Measurements from ENCODE around the gene ZNF286A. TPM values are rescaled to one million over a fixed set of nuclear protein-coding genes. Genes with fewer than 3 reads are reported as not detected.
"Not testable (repeated sequence)": the region's sequence is repeated elsewhere in the genome, so short reads cannot be mapped to it uniquely, and the experiment has no call there.

Gene ZNF286A
- total and polyA plus RNA-seq, 2 donors (not counting 1 experiment from before 2014, with no cell fraction given) = 31.3 to 45.9 TPM

DNA sequence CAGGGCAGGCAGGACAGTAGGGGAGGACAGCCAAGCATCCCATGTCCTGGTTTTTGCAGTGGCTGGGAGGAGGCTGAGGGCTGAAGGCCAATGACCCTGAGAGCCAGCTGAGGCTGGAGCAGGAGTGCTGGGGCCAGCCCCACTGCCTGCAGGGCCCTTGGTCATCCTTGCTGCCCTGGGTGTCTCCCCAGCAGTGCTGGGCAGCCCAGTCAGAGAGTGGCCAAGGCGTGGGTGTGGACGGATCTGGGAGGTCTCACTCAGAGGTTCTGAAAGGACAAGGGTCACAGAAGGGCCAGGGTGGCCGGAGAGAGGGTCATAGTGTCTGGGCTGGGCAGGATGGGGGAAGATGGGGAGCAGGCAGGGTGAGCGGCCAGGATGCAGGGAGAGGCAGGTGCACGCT is 37.0 kb downstream of the ZNF286A start:
- H3K4me2 ChIP-seq (ENCODE audit: extremely low read depth, insufficient read depth, low read length); H3K36me3 ChIP-seq (ENCODE audit: control insufficient read depth, insufficient read depth, low read length); H4K20me1 ChIP-seq (ENCODE audit: control insufficient read depth, extremely low read depth, insufficient read depth, low read length); H3K9ac ChIP-seq (ENCODE audit: insufficient read depth, low read length); H2AFZ ChIP-seq (ENCODE audit: low read length); H3K9me3 ChIP-seq (ENCODE audit: control insufficient read depth, insufficient read depth, low read depth, low read length); H3K79me2 ChIP-seq (ENCODE audit: control insufficient read depth, insufficient read depth, low read length); H3K27ac ChIP-seq (ENCODE audit: insufficient read depth, low read length); H3K4me3 ChIP-seq (replicated peaks in 1 of 4; ENCODE audit: control extremely low read depth in 1 of 4, insufficient read depth in 1 of 4, low read depth in 3 of 4, low read length in 4 of 4); H3K27me3 ChIP-seq (ENCODE audit: control insufficient read depth, insufficient read depth, low read length); DNase-seq (ENCODE audit: low read depth in 2 of 2); H3K4me1 ChIP-seq (ENCODE audit: control insufficient read depth, extremely low read depth, insufficient read depth, low read length): not testable (repeated sequence)

DNA sequence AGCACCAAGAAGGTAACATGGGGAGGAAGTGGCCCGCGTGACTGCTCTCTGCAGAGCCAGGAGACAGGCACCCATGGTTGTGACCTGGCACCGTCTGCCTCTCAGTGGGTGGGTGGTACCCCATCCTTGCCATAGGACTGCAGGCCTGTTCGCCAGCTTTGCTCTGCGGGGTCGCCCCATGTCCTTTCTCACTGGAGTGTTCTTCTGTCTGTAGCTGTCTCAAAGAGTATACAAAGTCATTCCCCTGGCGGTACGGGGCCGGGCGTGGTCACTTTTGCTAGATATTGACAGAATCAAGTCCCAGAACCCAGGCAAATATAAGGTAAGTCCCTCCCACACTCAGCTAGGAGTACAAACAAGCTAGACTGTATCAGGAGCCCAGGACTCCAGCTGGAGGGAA is 38.5 kb downstream of the ZNF286A start:
- Histone ChIP-seq H3K9me3 (ENCODE audit: control insufficient read depth, insufficient read depth, low read depth, low read length) (no peaks in the 10 kb centered on the region), H3K27me3 (ENCODE audit: control insufficient read depth, insufficient read depth, low read length) (no peaks in the 10 kb centered on the region), H2AFZ (ENCODE audit: low read length) (no peak overlapping the region), H3K9ac (ENCODE audit: insufficient read depth, low read length) (no peak overlapping the region), H3K4me2 (ENCODE audit: extremely low read depth, insufficient read depth, low read length) (no peak overlapping the region), H3K4me3 (replicated peaks in 1 of 4; ENCODE audit: control extremely low read depth in 1 of 4, insufficient read depth in 1 of 4, low read depth in 3 of 4, low read length in 4 of 4) (no peak overlapping the region), H3K4me1 (ENCODE audit: control insufficient read depth, extremely low read depth, insufficient read depth, low read length) (no peaks in the 10 kb centered on the region), H3K36me3 (ENCODE audit: control insufficient read depth, insufficient read depth, low read length) (no peaks in the 10 kb centered on the region), H3K27ac (ENCODE audit: insufficient read depth, low read length) (no peak overlapping the region), H3K79me2 (ENCODE audit: control insufficient read depth, insufficient read depth, low read length) (no peaks in the 10 kb centered on the region), H4K20me1 (ENCODE audit: control insufficient read depth, extremely low read depth, insufficient read depth, low read length) (no peaks in the 10 kb centered on the region)
- DNase-seq (ENCODE audit: low read depth in 2 of 2) = no peak
- TF ChIP-seq EZH2 (IDR thresholded peaks at IDR 0.05; ENCODE audit: low read length, missing control alignments) = no peak
- TF ChIP-seq, protein P1, sequence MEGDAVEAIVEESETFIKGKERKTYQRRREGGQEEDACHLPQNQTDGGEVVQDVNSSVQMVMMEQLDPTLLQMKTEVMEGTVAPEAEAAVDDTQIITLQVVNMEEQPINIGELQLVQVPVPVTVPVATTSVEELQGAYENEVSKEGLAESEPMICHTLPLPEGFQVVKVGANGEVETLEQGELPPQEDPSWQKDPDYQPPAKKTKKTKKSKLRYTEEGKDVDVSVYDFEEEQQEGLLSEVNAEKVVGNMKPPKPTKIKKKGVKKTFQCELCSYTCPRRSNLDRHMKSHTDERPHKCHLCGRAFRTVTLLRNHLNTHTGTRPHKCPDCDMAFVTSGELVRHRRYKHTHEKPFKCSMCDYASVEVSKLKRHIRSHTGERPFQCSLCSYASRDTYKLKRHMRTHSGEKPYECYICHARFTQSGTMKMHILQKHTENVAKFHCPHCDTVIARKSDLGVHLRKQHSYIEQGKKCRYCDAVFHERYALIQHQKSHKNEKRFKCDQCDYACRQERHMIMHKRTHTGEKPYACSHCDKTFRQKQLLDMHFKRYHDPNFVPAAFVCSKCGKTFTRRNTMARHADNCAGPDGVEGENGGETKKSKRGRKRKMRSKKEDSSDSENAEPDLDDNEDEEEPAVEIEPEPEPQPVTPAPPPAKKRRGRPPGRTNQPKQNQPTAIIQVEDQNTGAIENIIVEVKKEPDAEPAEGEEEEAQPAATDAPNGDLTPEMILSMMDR (conservative IDR thresholded peaks at IDR 0.05 in 1 of 2, IDR thresholded peaks at IDR 0.05 in 1 of 2; ENCODE audit: low read depth in 1 of 2, low read length in 2 of 2) = no peak

DNA sequence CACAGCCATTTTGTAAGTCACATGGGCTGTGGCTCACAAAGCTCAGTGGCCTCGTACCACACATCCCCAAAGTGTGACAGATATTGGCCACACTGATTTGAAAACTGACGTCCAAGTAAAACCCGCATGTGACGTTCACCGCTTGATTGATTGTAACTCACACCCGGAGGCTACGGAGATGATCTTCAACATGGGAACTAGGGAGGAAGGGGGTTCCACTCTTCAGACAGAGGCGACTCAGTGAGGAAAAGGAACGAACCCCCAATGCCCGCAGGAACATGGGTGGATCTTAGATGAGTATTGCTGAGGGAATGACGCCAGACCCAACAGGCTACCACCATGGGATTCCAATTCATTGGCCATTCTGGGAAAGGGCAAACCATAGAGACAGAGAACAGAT is 39.7 kb downstream of the ZNF286A start:
- H3K36me3 ChIP-seq (ENCODE audit: control insufficient read depth, insufficient read depth, low read length); DNase-seq (ENCODE audit: low read depth in 2 of 2); H4K20me1 ChIP-seq (ENCODE audit: control insufficient read depth, extremely low read depth, insufficient read depth, low read length); H3K4me3 ChIP-seq (replicated peaks in 1 of 4; ENCODE audit: control extremely low read depth in 1 of 4, insufficient read depth in 1 of 4, low read depth in 3 of 4, low read length in 4 of 4); H2AFZ ChIP-seq (ENCODE audit: low read length); H3K4me1 ChIP-seq (ENCODE audit: control insufficient read depth, extremely low read depth, insufficient read depth, low read length); H3K9ac ChIP-seq (ENCODE audit: insufficient read depth, low read length); H3K4me2 ChIP-seq (ENCODE audit: extremely low read depth, insufficient read depth, low read length); H3K27ac ChIP-seq (ENCODE audit: insufficient read depth, low read length); H3K27me3 ChIP-seq (ENCODE audit: control insufficient read depth, insufficient read depth, low read length); H3K9me3 ChIP-seq (ENCODE audit: control insufficient read depth, insufficient read depth, low read depth, low read length); H3K79me2 ChIP-seq (ENCODE audit: control insufficient read depth, insufficient read depth, low read length): not testable (repeated sequence)

DNA sequence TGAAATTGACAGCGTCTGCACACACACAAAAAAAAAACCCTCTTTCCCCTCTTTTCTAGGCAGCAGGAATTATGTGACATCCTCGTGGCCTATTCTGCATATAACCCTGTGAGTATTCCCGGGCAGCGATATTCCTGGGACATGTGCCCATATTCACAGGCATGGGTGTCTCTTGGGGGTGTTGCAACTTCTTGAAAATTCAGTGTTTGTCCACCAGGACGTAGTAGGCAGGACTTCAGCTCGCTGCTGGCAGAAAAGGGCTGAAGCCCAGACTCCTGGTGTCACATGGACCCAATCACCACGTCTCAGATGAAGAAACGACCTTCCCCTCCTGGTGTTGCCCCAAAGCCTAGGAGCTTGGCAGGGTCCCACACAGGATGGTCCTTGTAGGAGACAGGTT is 40.5 kb downstream of the ZNF286A start:
- H3K9ac ChIP-seq (ENCODE audit: insufficient read depth, low read length); H3K36me3 ChIP-seq (ENCODE audit: control insufficient read depth, insufficient read depth, low read length); DNase-seq (ENCODE audit: low read depth in 2 of 2); H3K27me3 ChIP-seq (ENCODE audit: control insufficient read depth, insufficient read depth, low read length); H3K79me2 ChIP-seq (ENCODE audit: control insufficient read depth, insufficient read depth, low read length); H3K4me3 ChIP-seq (replicated peaks in 1 of 4; ENCODE audit: control extremely low read depth in 1 of 4, insufficient read depth in 1 of 4, low read depth in 3 of 4, low read length in 4 of 4); H3K9me3 ChIP-seq (ENCODE audit: control insufficient read depth, insufficient read depth, low read depth, low read length); H4K20me1 ChIP-seq (ENCODE audit: control insufficient read depth, extremely low read depth, insufficient read depth, low read length); H2AFZ ChIP-seq (ENCODE audit: low read length); H3K4me2 ChIP-seq (ENCODE audit: extremely low read depth, insufficient read depth, low read length); H3K4me1 ChIP-seq (ENCODE audit: control insufficient read depth, extremely low read depth, insufficient read depth, low read length); H3K27ac ChIP-seq (ENCODE audit: insufficient read depth, low read length): not testable (repeated sequence)
